ENCODE data around the gene DNAJB11.

- TF ChIP-seq, protein P1, sequence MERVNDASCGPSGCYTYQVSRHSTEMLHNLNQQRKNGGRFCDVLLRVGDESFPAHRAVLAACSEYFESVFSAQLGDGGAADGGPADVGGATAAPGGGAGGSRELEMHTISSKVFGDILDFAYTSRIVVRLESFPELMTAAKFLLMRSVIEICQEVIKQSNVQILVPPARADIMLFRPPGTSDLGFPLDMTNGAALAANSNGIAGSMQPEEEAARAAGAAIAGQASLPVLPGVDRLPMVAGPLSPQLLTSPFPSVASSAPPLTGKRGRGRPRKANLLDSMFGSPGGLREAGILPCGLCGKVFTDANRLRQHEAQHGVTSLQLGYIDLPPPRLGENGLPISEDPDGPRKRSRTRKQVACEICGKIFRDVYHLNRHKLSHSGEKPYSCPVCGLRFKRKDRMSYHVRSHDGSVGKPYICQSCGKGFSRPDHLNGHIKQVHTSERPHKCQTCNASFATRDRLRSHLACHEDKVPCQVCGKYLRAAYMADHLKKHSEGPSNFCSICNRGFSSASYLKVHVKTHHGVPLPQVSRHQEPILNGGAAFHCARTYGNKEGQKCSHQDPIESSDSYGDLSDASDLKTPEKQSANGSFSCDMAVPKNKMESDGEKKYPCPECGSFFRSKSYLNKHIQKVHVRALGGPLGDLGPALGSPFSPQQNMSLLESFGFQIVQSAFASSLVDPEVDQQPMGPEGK (CRISPR knock-in tag; IDR thresholded peaks at IDR 0.05; ENCODE audit: borderline replicate concordance): no peak
- TF ChIP-seq POU6F1 (CRISPR knock-in tag; IDR thresholded peaks at IDR 0.05; ENCODE audit: borderline replicate concordance, low read depth) (no peak), CSDC2 (CRISPR knock-in tag; IDR thresholded peaks at IDR 0.05) (no peak), ZNF70 (CRISPR knock-in tag; IDR thresholded peaks at IDR 0.05) (no peak), GLIS3 (CRISPR knock-in tag; IDR thresholded peaks at IDR 0.05) (no peak), SNAI2 (CRISPR knock-in tag; IDR thresholded peaks at IDR 0.05) (no peak), ZFP30 (CRISPR knock-in tag; IDR thresholded peaks at IDR 0.05) (no peak), ISL1 (CRISPR knock-in tag; IDR thresholded peaks at IDR 0.05) (no peak), ZC3H10 (CRISPR knock-in tag; IDR thresholded peaks at IDR 0.05) (no peak), TCF4 (CRISPR knock-in tag; IDR thresholded peaks at IDR 0.05; ENCODE audit: borderline replicate concordance) (no peak), RARB (CRISPR knock-in tag; IDR thresholded peaks at IDR 0.05) (no peak)
- TF ChIP-seq, protein P2, sequence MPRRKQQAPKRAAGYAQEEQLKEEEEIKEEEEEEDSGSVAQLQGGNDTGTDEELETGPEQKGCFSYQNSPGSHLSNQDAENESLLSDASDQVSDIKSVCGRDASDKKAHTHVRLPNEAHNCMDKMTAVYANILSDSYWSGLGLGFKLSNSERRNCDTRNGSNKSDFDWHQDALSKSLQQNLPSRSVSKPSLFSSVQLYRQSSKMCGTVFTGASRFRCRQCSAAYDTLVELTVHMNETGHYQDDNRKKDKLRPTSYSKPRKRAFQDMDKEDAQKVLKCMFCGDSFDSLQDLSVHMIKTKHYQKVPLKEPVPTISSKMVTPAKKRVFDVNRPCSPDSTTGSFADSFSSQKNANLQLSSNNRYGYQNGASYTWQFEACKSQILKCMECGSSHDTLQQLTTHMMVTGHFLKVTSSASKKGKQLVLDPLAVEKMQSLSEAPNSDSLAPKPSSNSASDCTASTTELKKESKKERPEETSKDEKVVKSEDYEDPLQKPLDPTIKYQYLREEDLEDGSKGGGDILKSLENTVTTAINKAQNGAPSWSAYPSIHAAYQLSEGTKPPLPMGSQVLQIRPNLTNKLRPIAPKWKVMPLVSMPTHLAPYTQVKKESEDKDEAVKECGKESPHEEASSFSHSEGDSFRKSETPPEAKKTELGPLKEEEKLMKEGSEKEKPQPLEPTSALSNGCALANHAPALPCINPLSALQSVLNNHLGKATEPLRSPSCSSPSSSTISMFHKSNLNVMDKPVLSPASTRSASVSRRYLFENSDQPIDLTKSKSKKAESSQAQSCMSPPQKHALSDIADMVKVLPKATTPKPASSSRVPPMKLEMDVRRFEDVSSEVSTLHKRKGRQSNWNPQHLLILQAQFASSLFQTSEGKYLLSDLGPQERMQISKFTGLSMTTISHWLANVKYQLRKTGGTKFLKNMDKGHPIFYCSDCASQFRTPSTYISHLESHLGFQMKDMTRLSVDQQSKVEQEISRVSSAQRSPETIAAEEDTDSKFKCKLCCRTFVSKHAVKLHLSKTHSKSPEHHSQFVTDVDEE (CRISPR knock-in tag; IDR thresholded peaks at IDR 0.05): no peak
- TF ChIP-seq, protein P3, sequence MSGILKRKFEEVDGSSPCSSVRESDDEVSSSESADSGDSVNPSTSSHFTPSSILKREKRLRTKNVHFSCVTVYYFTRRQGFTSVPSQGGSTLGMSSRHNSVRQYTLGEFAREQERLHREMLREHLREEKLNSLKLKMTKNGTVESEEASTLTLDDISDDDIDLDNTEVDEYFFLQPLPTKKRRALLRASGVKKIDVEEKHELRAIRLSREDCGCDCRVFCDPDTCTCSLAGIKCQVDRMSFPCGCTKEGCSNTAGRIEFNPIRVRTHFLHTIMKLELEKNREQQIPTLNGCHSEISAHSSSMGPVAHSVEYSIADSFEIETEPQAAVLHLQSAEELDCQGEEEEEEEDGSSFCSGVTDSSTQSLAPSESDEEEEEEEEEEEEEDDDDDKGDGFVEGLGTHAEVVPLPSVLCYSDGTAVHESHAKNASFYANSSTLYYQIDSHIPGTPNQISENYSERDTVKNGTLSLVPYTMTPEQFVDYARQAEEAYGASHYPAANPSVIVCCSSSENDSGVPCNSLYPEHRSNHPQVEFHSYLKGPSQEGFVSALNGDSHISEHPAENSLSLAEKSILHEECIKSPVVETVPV (CRISPR knock-in tag; IDR thresholded peaks at IDR 0.05): no peak
These were observed 36.3 kb upstream of the DNAJB11 start for GRCh38 chr3:186534113-186534669.

All from SK-N-SH treated with all-trans-retinoic acid at 6 μM for 48 hours (cell line).